HG02938 (cell line): ENCODE data around the gene CACNG5.

ENCODE experiments used
- ATAC-seq: cut with Tn5 transposase; IDR thresholded peaks from one replicate; pipeline ENCODE4 v1.9.1; 2021; ENCODE audit warnings: mild to moderate bottlenecking, moderate library complexity; ENCODE audit not compliant: unreplicated experiment

CACNG5 gene, protein sequence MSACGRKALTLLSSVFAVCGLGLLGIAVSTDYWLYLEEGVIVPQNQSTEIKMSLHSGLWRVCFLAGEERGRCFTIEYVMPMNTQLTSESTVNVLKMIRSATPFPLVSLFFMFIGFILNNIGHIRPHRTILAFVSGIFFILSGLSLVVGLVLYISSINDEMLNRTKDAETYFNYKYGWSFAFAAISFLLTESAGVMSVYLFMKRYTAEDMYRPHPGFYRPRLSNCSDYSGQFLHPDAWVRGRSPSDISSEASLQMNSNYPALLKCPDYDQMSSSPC

DNA sequence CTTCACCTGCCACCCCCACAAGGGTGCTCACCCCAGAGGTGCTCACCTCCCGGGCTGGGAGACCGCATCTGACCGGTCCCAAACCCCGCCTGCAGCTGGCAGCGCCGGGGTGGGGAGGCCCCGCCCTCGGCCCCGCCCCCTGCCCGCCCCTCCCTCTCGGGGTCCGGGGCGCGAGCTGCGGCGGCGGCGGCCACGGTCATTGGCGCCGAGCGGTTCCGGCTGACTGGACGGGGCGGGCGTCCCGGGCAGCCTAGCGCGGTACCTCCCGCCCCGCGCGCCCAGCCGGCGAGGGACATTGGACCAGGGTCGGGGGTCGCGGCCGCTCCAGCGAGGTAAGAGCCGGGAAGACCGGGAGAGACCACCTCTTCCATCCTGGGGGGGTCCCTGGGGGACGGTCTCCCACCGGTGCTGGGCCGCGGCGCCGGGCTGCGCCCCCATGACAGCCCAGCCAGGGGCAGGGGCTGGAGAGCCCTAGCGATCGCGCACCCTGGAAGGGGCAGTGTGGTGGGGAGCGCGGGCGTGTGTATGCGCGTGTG is at the start of gene CACNG5:
Gene CACNG5 (plus strand): TSS at position 199 of the 536 bp plus-strand sequence. CDS start 42,216 bp downstream, outside the sequence.
- ATAC-seq = no peak

DNA sequence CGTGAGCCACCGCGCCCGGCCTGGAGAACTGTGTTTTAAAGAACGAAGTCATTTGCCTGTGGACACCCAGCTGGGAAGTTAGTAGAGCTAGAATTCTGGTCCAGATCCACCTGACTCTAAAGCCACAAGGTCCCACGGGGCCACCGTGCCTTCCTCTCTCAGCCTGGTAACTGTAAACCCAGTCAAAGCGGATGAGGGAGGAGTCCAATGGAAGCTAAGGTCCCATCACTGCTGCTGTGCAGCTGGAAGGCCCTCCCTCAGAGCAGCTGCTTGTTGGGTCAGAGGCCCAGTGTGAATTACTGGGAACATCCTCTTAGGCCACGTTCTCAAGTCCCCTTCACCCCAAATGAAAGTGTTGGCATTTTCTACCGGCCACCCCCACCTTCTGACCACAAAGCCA is 48.8 kb upstream of the CACNG5 start:
- ATAC-seq = no peak

DNA sequence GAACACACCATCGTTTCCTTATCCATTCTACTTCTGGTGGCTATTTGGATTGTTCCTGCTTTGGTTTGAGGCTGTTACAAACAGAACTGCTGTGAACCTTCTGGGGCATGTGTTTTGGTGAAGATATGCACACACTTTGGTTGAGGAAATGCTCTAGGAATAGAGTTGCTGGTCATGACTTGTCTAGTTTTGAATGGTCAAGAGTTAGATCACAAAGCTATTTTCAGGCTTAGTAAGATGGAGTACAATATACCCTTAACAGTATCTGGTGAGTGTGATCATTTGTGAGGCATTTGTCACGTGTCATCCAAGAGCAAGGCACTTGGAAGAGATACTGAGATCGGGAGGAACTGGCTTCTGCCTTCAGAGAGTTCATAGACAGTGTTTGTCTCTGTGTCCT is 47.0 kb upstream of the CACNG5 start:
- ATAC-seq = no peak

DNA sequence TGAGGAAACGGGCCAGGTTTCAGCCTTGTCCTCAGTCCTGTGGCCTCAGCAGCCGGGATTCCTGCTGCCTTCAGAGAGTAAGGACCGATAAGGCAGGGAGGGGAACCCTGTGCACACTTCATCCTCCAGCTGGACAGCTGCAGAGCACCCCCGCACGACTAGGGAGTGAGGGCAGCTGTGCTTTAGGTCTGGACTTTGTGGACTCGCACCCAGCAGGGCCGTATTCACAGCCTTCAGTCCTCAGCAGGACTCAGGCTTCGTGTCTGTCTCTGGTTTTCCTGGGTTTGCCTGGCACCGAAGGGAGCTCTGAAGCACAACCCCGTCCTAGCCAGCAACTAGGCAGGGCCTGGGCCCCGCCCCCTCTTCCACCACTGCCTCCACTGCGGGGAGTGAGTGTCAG is 45.8 kb upstream of the CACNG5 start:
- ATAC-seq = no peak

DNA sequence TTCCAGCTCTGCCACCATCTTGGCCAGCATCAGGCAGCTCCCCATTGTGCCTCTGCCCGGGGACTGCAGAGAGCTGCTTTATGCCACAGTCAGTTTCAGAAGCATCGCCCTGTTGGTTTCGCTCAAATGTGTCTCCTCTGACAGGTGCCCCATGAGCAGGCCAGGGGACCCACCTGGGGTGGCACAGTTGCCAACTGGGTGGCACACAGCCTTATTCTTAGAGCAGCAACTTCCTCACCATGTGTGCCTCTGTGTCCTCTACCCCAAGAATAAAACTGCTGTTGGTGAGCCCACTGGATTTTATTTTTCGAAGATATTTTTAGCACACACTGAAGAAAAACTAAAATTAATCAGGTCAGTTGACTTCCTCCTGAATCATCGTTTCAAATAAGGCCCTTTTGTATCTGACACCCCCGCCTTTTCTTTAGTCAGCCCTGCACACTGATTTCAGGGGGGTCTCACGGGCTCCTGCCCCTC is 44.9 kb upstream of the CACNG5 start:
- ATAC-seq = no peak

DNA sequence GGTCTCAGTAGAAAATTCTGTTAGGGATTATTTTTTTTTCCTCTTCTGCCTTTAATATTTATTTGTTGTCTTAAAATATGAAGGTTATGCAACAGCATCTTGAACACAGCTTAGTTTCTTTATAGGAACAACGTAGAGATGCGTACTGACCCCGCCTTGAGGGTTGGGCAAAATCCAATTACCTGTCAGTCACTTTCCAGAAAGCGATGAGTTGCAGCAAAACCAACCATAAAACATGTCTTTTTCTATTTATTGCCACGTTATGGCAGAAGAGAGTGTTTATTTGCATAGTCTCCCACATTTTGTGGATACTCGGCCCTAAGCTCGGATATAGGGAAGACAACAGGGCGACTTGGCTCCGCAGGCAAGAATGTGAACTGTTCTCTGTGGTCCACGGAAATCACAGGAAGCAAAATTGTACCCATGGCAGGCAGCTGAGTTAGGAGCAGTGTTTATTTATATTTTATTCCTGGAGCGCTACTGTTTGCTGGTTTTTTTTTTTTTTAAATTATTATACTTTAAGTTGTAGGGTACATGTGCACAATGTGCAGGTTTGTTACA is 44.3 kb upstream of the CACNG5 start:
- no peak for ATAC-seq

DNA sequence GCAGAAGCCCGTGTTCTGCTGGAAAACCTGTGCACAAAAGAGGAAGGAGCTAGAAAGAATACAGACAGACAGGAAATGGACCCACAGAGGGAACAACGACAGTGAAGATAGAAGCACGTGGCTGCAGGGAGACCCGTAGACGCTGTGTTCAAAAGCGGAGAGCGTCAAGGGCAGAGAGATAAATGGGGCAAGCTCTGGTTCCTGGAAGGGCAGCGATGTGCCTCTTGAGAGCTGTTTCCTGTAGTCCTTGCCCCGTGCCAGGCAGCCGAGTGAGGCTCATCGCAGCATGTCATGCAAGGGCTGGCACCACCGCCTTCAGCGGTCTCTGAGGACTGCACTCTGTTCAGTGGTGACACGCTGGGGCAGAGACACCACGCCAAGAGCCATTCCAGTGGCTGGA is 43.6 kb upstream of the CACNG5 start:
- no peak for ATAC-seq

DNA sequence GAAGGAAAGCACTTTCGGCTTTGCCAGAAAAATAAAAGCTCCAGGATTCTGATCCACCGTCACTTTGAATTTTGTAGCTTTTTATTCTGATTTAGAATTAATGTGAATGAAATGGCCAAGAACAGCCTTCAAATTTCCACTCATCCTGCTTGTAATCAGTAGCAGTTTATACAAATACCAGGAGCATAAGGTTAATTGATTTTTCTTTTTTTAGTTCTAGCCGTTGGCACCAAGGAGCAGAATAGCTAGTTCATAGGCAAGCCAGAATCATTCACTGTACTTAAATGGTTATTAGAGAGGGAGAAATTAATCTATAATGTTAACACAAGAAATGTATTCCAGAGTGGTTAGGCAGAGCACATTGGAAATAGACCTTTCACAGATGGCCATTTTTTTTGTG is 41.1 kb upstream of the CACNG5 start:
- no peak for ATAC-seq

DNA sequence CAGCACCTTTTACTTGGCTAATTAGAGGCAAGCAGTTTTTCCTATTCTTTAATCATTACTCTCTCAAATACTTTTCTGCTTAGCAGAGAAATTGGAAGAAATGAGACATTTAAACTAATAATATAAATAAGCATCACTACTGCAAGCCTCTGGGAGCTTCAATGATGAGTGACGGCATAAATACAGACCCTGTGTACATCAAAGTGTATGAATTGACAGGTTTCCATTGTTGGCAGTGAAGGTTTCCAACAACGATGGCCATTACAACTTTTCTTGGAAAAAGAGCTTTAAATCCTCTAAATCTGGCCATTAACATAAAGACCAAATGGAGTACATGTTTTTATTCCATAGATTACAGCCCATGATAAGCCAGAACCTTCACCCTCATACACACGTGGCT is 39.4 kb upstream of the CACNG5 start:
- ATAC-seq = no peak

DNA sequence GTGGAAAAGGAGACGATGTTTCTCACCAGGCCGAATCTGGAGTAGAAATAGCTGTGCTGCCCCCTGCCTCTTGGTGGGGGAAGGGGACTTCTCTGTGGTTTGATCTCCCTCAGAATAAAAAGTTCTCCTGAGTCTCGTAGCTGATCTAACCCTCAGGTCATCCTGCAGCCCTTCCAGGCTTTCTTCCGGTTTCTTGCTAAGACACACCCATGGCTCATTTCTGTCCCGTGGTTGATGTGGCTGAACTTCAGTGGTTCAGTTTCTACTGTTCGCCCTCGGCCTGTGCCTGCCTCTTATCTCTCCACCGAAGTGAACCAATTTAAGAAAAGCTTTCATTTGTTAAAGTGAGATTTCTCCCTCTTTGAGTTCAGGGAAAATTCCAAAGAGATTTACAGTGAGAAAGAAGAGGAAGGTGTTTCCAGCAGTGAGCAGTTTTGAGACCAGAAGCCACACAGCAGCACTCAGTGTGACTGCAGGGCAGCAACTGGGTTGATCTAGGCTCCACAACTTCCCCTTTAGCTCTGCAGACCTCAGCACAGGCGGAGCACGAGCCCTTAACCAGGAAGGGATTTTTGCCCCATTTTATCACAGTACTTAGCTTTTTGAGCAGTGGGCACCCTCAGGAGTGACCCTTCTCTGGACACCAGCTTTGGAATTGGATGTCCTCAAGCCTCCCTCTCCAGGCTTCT is 34.9 kb upstream of the CACNG5 start:
- no peak for ATAC-seq

DNA sequence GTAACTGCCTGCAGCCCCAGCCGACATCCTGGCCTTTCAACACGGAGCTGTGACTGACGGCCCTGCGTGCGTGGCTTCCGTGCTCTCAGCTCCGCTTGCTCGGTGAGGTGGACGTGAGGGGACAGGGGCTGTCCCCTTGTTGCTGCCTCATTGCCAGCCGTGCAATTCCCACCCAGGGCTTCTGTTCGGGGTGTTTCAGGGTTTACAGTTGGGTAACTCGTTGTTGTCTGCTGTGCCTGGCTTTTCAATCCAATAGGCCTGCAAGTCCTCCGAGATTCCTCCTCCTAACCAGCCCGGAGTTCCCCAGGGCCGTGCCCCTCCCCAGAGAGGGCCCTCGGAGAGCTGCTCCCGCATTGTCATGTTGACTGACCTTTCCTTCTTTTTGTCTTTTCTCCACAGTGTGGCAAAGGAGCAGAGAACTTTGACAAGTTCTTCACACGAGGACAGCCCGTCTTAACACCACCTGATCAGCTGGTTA is 31.4 kb upstream of the CACNG5 start:
- ATAC-seq = no peak

DNA sequence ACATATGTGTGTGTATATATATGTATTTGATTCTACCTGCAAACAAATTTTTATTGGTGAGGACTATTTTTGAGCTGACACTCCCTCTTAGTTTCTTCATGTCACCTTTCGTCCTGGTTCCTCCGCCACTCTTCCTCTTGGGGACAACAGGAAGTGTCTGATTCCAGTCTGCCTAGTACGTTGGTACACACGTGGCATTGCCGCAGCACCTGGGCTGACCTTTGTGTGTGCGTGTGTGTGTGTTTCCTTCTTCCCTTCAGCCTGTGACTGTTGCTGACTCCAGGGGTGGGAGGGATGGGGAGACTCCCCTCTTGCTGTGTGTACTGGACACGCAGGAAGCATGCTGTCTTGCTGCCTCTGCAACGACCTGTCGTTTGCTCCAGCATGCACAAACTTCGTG is 29.4 kb upstream of the CACNG5 start:
- ATAC-seq = no peak

DNA sequence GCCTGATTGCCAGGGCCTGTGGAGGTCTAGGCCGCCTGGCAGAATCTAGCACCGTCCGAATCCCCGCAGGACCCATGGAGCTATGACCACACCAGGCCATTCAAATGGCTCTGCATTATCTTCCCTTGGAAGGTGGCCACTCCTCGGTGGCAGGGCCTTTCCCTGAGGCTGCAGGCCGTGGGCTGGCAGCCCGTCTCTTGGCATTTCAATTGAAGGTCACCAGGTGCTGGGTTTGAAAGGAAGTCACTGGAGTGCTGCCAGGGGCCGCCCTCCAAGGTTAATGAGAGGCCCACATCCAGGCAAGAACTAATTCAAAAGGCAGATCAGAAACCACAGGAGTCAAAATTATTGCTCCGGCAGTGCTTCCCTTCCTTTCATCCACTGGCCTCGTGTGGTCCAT is 27.7 kb upstream of the CACNG5 start:
- ATAC-seq = no peak

DNA sequence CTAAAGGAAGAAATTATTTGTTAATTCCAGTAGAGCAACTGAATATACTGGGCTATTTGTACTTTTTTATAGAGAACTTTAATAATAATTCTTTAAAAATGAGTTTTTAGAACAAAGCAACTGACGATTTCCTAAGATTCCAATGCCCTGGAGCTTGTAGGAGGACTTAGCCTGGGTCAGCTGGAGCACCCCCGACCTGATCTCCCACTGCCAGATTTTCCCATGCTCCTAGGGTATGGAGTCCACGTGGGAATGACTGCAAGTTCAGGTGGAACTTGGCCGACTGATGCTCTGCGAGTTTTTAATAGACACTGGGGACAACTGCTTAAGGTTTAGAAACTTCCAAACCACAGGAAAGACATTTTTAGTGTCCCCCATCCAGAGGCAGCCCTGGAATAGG is 25.5 kb upstream of the CACNG5 start:
- ATAC-seq = no peak

DNA sequence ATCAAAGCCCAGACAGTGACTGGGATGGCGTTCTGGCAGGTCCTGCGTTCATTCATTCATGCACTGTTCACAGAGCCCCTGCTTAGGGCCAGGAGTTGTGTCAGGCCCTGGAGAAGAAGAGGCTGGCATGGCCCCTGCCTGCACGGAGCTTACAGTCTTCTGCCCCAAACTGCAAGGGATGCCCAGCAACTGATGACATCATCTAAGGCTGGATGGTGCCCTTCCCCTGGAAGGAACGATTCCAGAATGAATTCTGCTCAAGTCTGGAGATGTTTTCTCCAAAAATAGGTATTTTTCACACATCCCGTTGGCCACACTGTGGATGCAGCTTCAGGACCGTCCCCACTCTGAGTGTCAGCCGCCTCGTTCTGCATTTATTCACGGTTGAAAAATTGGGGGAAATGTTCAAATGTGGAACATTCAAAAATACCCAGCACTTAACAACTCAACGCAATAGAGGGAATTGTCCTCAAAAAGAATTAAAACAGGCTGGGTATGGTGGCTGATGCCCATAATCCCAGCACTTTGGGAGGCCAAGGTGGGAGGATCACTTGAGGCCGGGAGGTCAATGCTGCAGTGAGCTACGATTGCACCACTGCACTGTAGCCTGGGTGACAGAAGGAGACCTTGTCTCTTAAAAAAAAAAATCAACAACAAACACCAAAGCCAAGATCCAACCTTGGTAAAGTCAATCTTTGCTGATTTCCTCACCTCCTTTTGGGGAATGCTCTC is 23.8 kb upstream of the CACNG5 start:
- ATAC-seq = no peak

DNA sequence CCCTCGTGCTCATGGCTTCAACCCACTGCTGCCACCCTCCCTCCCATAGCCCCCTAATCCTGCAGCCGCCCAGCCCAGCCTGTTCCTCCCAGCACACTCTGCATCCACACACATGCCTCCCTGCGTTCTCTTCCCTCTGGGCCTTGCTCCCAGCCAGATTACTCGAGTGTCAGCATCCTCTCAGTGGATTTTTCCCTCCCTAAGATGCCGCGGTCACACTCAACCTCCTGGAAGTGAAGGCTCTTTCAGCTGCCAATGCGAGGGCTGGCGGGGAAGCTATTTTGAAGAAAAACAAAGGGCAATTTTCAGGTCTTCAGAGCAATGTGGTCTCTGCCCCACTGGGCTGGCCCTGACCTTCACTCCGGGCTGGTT is 23.2 kb upstream of the CACNG5 start:
- ATAC-seq = no peak

DNA sequence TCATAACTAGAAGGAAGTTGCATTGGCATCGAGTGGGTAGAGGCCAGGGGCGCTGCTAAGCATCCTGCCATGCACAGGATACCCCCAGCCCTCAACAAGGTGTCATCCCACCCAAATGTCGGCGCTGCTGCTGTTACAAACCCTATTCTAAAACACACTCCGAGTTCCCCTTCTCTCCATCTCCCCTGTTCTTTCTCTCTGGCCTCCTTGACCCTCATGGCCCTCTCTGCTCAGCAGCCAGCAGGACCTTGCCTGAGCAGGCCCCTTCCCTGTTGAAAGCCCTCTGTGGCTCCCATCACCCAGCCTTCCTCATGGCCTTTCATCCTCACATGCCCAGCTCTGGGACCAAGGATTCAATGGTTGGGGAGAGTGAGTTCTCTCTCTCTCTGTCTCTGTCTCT is 22.3 kb upstream of the CACNG5 start:
- ATAC-seq = no peak

DNA sequence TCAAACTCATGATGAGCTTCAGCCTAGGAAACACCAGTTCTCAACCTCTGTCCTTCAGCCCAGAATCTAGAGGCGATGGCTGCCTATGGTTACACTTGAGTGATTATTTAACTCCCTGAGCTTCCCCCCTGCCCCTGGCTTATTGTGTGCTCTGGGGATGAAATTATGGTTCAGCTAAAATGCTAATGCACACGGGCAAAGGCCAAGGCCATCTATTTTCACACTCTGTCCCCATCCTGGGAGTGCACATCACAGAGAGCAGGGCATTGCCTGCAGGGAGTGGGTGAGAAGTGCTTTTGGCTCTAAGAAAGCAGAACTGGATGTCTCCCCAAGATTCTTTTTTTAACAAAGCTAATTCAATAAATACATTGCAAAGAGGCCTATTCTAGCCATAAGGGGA is 21.6 kb upstream of the CACNG5 start:
- no peak for ATAC-seq

DNA sequence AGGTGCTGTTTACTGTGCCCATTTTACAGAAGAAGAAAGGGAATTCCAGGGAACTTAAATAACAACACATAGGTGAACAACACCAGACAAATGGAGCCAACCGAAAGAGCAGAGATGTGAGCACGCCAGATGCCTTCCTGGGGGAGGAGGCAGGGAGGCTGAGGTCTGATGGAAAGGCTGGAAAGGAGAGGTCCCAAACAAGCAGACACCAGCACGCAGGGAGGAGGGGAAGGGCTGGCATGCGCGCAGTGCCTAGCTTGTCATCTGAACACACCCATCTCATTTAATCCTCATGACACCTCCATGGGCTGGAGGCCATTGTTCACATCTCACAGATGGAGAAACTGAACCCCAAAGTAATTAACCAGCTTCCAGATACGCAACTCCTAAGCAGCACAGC is 20.9 kb upstream of the CACNG5 start:
- ATAC-seq = no peak

DNA sequence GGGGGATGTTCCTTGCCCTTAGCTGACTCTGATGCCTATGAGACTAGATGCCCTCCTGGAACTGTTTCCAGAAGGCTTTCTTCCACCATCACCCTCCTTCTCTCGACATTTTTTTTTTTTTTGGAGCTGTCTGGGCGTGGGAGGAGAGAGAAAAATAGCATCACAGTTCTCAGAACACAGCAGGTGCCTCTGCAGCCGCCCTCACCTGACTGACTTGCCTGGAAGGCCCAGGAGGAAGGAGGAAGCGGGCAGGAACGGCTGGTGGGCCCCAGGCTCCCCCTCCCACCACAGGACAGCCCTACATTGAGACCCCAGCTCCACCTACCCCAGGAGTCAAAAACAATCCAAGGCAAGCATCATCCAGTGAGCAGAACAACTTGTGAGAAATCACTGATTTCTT is 20.3 kb upstream of the CACNG5 start:
- ATAC-seq = no peak

DNA sequence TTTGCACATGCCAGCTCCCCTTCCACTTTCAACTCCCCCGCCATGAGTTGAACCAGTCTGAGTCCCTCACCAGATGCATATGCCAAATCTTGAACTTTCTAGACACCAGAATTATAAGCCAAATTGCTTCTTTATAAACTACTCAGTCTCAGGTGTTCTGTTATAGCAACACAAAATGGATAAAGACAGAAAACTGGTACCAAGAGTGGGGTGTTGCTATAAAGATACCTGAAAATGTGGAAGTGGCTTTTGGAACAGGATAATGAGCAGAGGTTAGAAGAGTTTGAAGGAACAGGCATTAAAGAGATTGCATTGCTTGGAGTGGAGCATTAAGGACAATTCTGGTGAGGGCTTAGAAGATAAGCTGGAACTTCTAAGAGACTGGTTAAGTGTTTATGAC is 17.2 kb upstream of the CACNG5 start:
- ATAC-seq = no peak
